Body of pancreas (tissue), 4 donors: ENCODE data around the gene SKAP2. TPM values are rescaled to one million over a fixed set of nuclear protein-coding genes. Genes with fewer than 3 reads are reported as not detected.
A peak's percentile ranks its signal among the peaks of the same experiment; 100 is the strongest.

Experiments used
- ATAC-seq: fragments of 150-250 bp; one replicate; pipeline ENCODE4 v1.9.1; 2016
- DNase-seq, 4 donors: peaks; one replicate each; pipeline ENCODE4 v3.0.0-alpha.2; 2019
- H3K27ac ChIP-seq, 4 donors: fragments of 200-600 bp; sonication (generic); 1 replicate in 3 of 4; 2 replicates in 1 of 4; pipeline versions ENCODE4 v1.5.1 to v1.6.1; 2016 to 2019; ENCODE audit warnings: mild to moderate bottlenecking in 1 of 4, mixed read lengths in 1 of 4, moderate library complexity in 1 of 4
- H3K27me3 ChIP-seq, 2 donors: fragments of 200-600 bp; sonication (generic); one replicate each; pipeline ENCODE4 v1.6.0; 2016; ENCODE audit warnings: mild to moderate bottlenecking in 1 of 2
- H3K36me3 ChIP-seq, 2 donors: fragments of 200-600 bp; sonication (generic); replicated peaks in 1 of 2; 2 replicates each; pipeline ENCODE4 v1.5.1; 2016; ENCODE audit warnings: low read depth in 2 of 2; ENCODE audit not compliant: insufficient read depth in 1 of 2
- H3K4me1 ChIP-seq: fragments of 200-600 bp; sonication (generic); one replicate; pipeline ENCODE4 v1.6.0; 2016
- H3K4me3 ChIP-seq, 2 donors: fragments of 200-600 bp; sonication (generic); 1 replicate in 1 of 2; 2 replicates in 1 of 2; pipeline ENCODE4 v1.5.1; 2016 to 2019
- H3K9me3 ChIP-seq, 3 donors: fragments of 200-600 bp; sonication (generic); 1 replicate in 2 of 3; 2 replicates in 1 of 3; pipeline ENCODE4 v1.5.1; 2016
- POLR2A ChIP-seq, 3 donors: fragments of 450-650 bp; IDR thresholded peaks; one replicate each; pipeline ENCODE4 v1.6.1; 2016; ENCODE audit warnings: antibody characterized with exemption in 3 of 3, mild to moderate bottlenecking in 2 of 3
- WGBS, 2 donors: methylation state at CpG; one replicate each; pipeline ENCODE4 v1.1.5; 2017; 5-methylcytosine and 5-hydroxymethylcytosine counted together
- intact Hi-C: fragments of 100-400 bp; cut with DNase I; formaldehyde crosslinking; loops from one replicate; pipeline ENCODE4 v1.15.1; 2023
- total RNA-seq, 2 donors: library from RNA; depleted of rRNA; stranded (reverse); fragments of >200 nt; gene quantifications; one replicate each; pipeline ENCODE4 v1.1.0, GENCODE V29; 2016
- TF ChIP-seq, protein P1 (sequence below), 7 experiments: fragments of 450-650 bp in 4 of 7; fragments of 200-600 bp in 3 of 7; sonication (generic) in 3 of 7; IDR thresholded peaks; one replicate each; pipeline ENCODE4 v1.5.1; 2016 to 2019; ENCODE audit warnings: antibody characterized with exemption in 7 of 7

SKAP2 gene
- total RNA-seq, 2 donors from 2014 or later: 8.6 to 12.7 TPM

DNA sequence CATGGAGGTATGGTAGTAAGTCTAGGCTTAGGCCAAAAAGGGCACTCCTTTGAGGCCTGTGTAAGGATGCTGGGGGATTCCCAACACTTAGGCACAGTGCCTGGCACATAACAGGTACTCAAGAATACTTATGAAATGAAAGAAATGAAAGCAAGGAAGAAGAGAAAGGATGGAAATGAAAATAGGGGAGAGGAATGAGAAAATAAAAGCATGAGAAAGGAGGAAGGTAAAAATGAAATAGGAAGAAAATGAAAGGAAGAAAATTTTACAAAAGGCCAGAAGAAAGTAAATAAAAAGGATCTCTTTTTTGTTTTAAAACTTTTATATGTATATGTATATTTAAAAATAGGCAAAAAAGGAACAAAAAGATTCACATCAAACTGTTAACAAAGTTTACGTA, 146.3 kb downstream of the SKAP2 start:
- no peaks in the 10 kb centered on the region for H3K4me1 ChIP-seq
- no peaks in the 10 kb centered on the region for H3K27me3 ChIP-seq
- H3K4me3 ChIP-seq: no peak overlapping the region
- TF ChIP-seq, protein P1, sequence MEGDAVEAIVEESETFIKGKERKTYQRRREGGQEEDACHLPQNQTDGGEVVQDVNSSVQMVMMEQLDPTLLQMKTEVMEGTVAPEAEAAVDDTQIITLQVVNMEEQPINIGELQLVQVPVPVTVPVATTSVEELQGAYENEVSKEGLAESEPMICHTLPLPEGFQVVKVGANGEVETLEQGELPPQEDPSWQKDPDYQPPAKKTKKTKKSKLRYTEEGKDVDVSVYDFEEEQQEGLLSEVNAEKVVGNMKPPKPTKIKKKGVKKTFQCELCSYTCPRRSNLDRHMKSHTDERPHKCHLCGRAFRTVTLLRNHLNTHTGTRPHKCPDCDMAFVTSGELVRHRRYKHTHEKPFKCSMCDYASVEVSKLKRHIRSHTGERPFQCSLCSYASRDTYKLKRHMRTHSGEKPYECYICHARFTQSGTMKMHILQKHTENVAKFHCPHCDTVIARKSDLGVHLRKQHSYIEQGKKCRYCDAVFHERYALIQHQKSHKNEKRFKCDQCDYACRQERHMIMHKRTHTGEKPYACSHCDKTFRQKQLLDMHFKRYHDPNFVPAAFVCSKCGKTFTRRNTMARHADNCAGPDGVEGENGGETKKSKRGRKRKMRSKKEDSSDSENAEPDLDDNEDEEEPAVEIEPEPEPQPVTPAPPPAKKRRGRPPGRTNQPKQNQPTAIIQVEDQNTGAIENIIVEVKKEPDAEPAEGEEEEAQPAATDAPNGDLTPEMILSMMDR (IDR thresholded peaks at IDR 0.05): no peak
- no peak for TF ChIP-seq POLR2A (IDR thresholded peaks at IDR 0.05)
- no peaks in the 10 kb centered on the region for H3K36me3 ChIP-seq
- intact Hi-C loops: no loop called here
- H3K9me3 ChIP-seq: no peaks in the 10 kb centered on the region
- DNase-seq: no peak
- no peak overlapping the region for H3K27ac ChIP-seq
- ATAC-seq: no peak
- 90 to 98% methylated on average over 1 of the region's 1 CpG for WGBS, 2 donors

DNA sequence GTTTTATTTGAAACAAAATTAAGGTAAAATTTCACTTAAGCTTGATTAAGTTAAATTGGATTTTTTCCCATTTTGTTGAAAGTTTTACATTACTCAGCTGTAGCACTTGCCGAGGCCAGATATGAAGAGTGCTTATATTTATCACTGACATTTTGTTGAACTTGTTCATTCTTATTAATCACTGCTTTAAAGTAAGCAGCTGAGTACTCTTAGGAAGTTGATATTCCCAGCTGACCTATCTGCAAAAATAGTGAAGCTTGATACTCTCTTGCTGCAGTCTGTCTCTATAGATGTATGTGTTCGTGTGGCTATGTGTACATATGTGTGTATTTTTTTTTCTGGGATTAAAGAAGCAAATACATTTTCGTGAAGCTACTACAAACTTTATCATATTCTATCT, 150.0 kb downstream of the SKAP2 start:
- no peak for ATAC-seq
- H3K27me3 ChIP-seq: no peaks in the 10 kb centered on the region
- TF ChIP-seq, protein P1 (IDR thresholded peaks at IDR 0.05): no peak
- TF ChIP-seq POLR2A (IDR thresholded peaks at IDR 0.05): no peak

DNA sequence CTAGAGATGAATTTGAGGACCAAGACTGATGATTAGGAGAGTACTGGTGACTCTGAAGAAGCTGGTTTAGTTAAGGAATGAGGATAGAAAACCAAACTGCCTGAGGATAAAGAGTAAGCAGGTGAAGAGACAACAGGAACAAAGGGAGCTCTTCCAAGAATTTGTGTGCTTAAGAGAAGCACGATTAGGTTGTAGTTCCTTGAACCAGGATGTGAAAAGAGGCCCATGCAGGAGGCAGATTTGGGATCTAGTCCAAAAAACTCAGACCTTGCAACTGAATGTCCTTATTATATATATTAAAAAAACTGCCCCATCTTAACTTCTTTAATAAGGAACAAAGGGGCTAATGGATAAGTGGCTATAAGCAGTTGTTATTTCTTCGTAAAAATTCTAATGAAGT, 150.4 kb downstream of the SKAP2 start:
- WGBS, 2 donors: 80 to 88% methylated on average over 2 of the region's 2 CpGs
- no peak for ATAC-seq
- no peak overlapping the region for H3K4me3 ChIP-seq
- H3K36me3 ChIP-seq: no peaks in the 10 kb centered on the region
- H3K27me3 ChIP-seq: no peaks in the 10 kb centered on the region
- TF ChIP-seq, protein P1 (IDR thresholded peaks at IDR 0.05): no peak
- TF ChIP-seq POLR2A (IDR thresholded peaks at IDR 0.05): no peak
- H3K27ac ChIP-seq: no peak overlapping the region
- intact Hi-C loops: no loop called here
- no peak for DNase-seq
- H3K9me3 ChIP-seq: no peaks in the 10 kb centered on the region
- no peaks in the 10 kb centered on the region for H3K4me1 ChIP-seq

More for the DNA sequence above, 150.0 kb downstream of the SKAP2 start:
- 90% methylated on average over 3 of the region's 3 CpGs for WGBS, 2 donors
- DNase-seq: no peak
- intact Hi-C loops: no loop called here
- Histone ChIP-seq H3K4me3 (no peak overlapping the region), H3K9me3 (no peaks in the 10 kb centered on the region), H3K36me3 (no peaks in the 10 kb centered on the region), H3K4me1 (no peaks in the 10 kb centered on the region), H3K27ac (no peak overlapping the region)

DNA sequence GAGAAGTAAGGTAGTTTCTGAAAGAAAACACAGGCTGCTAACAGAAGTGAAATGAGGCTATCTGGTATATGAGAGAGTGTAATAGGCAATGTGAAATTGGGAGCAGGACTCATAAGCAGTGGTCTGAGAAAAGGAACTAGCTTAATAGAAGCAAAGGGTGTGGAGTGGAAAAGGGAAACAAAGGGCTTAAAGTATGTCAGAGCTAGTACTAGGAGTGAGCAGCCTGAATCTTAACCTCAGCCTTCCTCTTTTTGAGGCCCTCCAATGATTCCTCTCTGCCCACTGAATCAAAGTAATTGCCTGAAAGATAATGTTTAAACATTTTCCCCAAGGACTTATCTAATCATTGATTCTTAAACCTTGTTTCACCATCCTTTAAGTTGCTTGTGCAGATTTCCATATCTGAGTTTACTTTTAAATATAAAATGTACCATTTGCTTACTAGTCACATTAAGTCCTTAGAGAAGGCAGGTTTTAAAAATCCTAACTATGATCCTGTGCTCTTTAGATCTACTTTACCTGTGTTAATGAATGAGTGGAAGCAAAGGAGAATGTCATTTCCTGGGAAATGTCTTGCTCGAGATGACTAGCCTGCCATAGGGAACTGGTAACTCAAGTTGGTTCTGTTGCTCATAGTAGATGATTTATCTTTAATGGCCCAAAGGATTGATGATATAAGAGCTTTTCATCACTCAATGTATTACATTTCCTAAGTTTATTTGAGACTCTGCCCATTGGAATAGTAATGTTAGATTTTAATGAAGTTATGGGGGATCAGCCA, 155.0 kb downstream of the SKAP2 start:
- Histone ChIP-seq H3K9me3 (no peaks in the 10 kb centered on the region), H3K4me1 (no peaks in the 10 kb centered on the region), H3K27me3 (no peaks in the 10 kb centered on the region), H3K4me3 (no peak overlapping the region), H3K27ac (no peak overlapping the region), H3K36me3 (no peaks in the 10 kb centered on the region)
- ATAC-seq: no peak
- no peak for TF ChIP-seq POLR2A (IDR thresholded peaks at IDR 0.05)
- TF ChIP-seq, protein P1 (IDR thresholded peaks at IDR 0.05): no peak
- intact Hi-C loops: no loop called here
- 85 to 90% methylated on average over 1 of the region's 1 CpG for WGBS, 2 donors
- no peak for DNase-seq

DNA sequence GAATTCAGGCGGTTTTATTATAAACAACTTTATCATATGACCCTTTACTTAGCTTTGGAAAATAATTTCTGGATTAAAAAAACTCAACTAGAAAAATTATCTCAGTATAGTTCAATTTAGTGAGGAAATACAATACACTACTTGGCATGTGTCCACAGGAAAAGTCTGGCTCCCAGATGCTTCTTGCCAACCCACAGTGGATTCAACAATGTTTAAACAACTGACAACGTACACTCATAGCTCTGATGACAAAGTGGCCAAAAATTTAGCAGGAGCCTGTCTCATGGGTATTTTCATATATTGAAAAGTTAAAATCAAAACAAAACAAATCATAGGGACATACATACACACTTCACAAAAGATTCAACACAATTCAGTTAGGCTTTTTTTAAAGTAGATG, 158.8 kb downstream of the SKAP2 start:
- intact Hi-C loops: no loop called here
- TF ChIP-seq, protein P1 (IDR thresholded peaks at IDR 0.05): no peak
- no peak for TF ChIP-seq POLR2A (IDR thresholded peaks at IDR 0.05)
- Histone ChIP-seq H3K4me3 (no peak overlapping the region), H3K27me3 (no peaks in the 10 kb centered on the region), H3K36me3 (no peaks in the 10 kb centered on the region), H3K9me3 (no peaks in the 10 kb centered on the region), H3K27ac (no peak overlapping the region), H3K4me1 (no peaks in the 10 kb centered on the region)
- DNase-seq (peak in 1 of 4 donors; percentile 8), ATAC-seq (no peak)
- WGBS, 2 donors: 9 to 11% methylated on average over 2 of the region's 2 CpGs
